GM21367 (cell line): ENCODE results near the gene CDR2L.
"Not testable (repeated sequence)": the region's sequence is repeated elsewhere in the genome, so short reads cannot be mapped to it uniquely, and the experiment has no call there.

Experiments
- ATAC-seq: cut with Tn5 transposase; IDR thresholded peaks from one replicate; pipeline ENCODE4 v1.9.1; 2021; ENCODE audit not compliant: unreplicated experiment

CDR2L gene

DNA sequence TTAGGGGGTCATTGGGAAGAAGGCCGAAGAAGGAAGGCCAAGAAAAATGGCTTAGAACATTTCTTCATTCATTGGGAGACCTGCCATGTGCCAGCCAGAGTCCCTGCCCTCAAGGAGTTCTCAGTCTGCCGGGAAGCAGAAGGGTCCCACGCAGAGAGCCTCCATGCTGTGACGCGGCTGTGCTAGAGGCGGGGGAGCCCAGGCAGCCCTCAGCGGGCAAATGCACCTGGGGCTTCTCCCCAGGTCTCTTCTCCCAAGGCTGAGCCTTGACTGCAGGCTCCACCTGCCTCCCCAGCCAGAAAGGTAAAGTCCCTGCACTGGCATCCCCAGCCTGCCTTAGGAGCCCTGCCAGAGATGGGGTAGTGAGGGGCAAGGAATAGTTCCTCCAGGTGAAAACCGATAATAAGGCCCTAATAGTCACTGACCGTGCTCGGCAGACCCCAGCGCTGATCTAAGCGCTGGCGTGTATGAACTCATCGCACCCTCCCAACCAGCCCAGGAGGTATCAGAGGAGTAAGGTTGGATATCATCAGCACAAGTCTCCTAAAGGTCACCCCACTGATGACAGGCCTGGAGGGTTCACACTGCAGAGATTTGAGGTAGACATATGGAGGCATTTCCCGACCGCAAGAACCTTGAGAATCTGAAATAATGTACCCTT, 6.0 kb upstream of the CDR2L start:
- ATAC-seq: no peak

DNA sequence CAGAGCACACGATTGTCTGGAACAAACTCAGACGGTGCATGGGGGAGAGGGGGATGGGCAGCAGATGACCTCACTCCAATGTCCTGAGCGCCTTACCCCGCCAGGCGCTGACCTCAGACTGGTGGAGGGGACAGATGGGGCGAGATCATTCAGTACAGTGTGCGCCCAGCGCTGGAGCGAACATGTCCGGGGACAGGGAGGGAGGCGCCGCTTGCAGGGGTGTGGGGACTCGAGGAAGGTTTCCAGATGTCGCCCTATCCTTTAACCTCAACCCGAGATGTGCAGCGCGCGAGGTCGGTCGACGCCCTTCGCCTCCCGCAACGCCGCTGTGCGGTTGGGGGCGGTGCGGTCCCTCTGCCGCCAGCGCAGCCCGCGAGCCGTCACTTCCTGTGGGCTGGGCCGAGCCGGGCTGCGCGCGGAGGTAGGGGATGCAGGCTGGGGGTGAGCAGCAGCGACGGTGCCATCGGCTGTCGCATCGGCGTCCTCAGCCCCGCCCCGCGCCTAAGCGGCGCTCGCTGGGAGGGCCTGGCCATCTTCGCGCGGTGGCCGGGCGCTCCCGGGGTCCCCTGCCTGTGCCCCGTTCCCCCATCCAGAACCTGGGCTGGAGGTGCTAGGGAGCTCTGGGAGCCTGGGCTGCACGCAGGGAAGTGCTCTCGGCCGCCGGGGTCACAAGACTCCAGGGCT, 5.3 kb upstream of the CDR2L start:
- no peak for ATAC-seq

DNA sequence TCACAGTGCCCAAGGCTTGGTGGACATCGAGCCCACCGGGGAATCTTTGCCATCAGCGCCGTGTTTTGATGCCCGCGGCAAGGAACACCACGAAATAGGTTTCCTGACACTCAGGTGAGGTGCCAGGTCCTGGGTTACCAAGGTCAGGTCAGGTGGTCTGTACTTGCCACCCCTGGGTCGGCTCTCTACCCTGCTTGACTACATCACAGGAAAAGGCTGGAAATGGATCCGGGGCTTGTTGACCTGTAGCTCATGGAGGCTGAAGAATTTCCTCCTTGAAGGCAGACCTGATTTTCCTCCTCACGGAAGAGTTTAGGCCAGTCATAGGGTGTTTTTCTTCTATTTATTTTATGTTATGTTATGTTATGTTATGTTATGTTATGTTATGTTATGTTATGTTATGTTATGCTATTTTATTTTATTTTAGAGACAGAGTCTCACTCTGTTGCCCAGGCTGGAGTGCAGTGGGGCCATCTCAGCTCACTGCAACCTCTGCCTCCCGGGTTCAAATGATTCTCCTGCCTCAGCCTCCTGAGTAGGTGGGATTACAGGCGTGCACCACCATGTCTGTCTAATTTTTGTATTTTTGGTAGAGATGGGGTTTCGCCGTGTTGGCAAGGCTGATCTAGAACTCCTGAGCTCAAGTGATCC, 4.6 kb upstream of the CDR2L start:
- ATAC-seq: not testable (repeated sequence)

DNA sequence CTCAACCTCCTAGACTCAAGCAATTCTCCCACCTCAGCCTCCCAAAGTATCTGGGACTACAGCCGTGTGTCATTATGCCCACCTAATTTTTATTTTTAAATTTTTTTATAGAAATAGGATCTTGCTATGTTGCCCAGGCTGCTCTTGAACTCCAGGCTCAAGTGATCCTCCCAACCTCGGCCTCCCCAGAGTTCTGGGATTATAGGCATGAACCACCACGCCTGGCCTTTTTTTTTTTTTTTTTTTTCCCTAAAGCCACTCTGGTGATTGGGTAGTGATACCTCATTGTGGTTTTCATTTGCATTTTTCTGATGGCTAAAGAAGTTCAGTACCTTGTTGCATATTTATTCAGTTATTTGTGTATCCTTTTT, 1.2 kb upstream of the CDR2L start:
- ATAC-seq: no peak

DNA sequence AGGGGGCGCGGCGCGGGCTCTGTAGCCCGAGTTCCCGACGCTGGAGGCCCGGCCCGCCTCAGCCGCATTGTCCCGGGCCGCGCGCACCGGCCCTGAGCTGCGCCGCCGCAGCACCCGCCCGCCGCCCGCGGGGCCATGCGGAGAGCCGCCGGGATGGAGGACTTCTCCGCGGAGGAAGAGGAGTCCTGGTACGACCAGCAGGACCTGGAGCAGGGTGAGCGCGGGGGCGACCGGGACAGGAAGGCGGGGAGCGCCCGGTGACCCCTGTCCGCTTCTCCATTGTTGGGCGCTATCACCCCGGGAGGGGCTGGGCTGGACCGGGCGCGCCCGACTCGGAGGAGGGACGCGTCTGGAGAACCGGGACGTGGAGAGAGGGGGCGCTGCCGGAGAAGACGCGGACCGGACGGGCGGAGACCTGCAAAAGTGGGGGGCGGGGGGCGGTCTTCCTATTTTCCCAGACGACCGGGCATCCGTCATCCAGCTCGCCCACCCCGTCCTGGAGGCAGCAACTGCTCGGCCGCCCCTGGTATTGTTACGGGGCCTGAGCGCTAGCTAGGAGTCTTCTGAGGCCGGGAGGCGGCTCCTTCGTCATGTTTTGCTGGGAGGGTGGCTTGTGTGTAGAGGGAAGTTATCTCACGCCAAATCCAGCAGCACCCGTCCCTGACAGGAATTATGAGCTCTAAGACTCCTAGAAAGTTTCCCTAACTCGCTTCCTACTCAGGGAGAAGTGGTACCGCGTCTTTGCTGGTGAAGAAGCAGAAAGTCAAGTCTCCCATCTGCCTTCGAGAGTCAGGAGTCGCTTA, 678 bp downstream of the CDR2L start:
- ATAC-seq: no peak

DNA sequence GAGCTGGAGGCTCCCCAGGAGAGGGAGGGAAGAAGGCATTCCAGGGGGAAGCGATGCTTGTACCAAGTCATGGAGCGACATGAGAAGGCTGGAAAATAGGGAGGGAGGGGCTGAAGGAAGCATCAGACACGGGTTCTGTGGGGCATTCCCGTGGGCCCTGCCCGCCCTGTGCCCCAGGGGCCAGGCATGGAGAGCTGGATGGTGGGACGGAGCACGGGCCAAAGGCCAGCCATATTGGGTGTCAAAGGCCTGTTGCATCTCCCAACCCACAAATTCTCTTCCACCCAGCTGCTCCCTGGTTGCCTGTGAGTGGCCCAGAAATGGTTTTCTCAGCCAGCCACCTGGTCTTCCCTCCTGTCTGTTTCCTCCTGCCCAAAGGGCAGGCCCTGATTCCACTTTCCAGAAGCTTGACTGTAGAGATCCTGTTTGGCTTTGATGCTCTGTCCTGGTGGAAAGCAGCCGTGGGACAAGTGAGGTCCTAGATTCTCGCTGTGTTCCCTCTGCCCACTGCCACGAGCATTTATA, 3.2 kb downstream of the CDR2L start:
- ATAC-seq: no peak

DNA sequence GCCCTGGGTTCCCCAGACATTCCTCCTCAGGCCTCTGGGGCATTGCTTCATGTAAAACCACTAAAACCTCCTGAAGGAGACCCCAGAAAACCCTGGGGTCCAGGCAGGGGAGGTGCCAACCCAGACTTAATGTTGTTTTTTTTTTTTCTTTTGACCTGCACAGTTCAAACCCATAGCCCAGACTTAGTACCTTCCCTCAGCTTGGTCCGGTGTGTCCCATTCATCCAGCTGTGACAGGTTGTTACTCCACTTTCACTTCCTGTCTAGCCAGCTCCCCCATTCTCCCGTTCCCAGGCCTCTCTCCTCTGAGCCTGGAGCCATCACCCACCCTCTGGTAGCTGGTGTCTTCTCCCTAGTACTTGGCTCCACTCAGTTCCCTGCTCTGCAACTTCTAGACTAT, 4.8 kb downstream of the CDR2L start:
- no peak for ATAC-seq

DNA sequence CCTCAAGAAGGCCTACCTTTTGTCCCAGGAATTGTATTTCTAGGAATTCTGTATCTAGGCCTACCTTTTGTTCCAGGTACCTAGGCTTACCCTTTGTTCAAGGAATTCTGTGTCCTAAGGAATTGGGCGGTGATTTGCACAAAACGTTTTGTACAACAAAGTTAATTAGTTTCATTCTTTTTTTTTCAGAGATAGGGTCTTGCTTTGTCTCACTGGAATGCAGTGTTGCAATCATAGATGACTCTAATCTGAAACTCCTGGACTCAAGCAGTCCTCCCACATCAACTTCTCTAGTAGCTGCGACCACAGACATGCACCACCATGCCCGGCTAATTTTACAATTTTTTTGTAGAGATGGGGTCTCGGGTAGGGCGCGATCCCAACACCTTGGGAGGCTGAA, 7.0 kb downstream of the CDR2L start:
- ATAC-seq: no peak

DNA sequence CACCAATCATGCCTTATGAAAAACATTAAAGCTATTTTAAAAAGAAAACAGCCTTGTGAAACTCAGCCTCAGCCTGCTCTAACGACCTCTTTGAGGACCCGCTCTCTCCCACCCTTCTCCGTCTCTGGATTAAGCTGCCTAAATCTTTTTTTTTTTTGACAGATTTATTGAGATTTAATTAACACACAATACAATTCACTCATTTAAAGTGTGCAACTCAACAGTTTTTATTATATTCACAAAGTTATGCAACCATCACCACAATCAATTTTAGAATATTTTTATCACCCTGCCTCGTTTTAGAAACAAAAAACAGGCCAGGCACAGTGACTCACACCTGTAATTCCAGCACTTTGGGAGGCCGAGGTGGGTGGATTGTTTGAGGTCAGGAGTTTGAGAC, 8.4 kb downstream of the CDR2L start:
- ATAC-seq: no peak

DNA sequence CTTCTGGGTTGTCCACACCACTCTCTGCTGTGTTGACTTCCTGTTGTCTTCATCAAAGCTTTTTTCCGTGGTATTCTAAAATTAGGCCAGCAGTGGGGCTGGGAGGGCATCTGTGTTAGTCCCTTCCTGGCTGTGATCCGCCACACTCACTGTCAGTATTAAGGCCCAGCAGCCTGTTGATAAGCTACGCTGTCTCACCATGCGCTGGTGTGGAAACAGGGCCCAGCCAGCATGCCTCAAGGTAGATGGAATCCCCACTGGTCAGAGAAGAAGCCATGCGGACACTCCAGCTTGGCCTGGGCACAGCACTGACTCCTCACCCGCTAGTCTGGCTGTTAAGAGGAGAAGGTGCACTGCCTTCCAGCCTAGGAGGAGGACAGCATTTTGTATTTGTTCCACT, 11.4 kb downstream of the CDR2L start:
- ATAC-seq: no peak

DNA sequence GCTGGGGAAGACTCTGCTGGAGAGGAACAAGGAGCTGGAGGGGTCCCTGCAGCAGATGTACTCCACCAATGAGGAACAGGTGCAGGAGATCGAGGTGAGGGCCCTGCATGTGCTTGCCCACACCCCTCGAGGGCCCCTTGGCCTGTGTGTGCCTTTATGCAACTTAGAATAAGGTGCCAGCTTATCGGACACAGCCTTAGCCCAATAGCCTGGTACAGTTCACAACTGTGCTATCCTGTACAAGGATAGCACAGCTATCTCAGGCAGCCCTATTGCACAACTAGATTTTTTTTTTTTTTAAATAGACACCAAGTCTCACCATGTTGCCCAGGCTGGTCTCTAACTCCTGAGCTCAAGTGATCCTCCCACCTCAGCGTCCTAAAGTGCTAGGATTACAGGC, 12.1 kb downstream of the CDR2L start:
- ATAC-seq: no peak

DNA sequence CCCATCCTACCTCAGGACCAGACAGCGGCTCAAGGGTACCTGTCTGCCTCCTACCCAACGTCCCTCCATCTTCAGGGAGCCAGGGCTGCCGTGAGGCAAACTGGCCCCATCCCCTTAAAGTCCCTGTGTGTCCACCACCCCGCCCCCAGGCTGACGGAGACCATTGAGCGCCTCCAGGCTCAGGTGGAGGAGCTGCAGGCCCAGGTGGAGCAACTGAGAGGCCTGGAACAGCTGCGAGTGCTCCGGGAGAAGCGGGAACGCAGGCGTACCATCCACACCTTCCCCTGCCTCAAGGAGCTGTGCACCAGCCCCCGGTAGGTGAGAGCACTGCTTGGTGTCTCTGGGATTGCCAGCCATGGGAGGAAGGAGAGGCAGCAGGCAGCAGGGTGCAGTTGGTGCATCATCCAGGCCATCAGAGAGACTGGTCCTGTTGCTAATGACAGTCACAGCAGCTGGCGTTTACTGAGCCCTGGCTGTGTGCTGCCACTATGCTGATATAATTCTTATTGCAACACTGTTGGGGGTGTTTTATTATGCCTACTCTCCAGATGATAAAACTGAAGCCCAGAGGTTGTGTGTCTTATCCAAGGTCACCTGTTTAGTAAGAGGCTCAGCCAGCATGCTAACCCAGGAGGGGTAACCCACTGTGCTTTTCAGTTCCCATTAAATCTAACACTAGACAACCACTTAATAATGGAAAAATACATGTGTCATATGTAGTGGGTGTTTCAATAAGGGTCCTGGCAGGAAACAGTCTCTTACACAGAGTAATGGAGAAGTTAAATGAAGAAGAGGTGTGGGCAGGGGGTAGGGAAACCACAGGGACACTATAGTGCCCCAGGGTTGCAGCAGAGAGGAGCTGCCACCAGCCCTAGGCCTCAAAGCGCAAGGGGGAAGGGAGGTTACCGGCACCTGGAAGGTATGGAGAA, 14.7 kb downstream of the CDR2L start:
- ATAC-seq: no peak

DNA sequence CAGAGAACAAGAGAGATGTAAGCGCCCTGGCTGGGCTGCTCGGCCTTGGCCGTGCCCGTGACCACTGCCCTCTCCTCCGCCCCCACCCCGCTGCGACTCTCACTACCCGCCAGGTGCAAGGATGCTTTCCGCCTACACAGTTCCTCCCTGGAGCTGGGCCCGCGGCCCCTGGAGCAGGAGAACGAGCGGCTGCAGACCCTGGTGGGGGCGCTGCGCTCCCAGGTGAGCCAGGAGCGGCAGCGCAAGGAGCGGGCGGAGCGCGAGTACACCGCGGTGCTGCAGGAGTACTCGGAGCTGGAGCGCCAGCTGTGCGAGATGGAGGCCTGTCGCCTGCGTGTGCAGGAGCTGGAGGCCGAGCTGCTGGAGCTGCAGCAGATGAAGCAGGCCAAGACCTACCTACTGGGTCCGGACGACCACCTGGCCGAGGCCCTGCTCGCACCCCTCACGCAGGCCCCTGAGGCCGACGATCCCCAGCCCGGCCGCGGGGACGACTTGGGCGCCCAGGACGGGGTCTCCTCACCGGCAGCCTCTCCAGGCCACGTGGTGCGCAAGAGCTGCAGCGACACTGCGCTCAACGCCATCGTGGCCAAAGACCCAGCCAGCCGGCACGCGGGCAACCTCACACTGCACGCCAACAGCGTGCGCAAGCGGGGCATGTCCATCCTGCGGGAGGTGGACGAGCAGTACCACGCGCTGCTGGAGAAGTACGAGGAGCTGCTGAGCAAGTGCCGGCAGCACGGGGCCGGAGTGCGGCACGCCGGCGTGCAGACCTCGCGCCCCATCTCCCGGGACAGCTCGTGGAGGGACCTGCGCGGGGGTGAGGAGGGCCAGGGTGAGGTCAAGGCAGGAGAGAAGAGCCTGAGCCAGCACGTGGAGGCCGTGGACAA, 15.9 kb downstream of the CDR2L start:
- no peak for ATAC-seq

DNA sequence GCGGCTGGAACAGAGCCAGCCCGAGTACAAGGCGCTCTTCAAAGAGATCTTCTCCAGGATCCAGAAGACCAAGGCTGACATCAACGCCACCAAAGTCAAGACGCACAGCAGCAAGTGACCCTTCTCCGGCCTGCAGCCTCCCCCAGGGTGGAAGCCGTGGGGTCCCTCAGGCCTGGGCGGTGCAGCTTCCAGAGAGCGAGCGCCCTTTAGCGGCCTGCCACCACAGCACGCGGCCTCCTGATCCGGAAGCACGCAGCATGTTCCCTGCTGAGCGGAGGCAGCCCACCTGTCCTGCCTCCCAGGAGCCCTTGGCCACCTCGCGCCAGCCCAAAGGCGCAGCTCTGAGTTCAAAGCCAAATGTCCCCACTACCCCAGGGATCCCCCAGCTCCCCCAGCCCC, 16.5 kb downstream of the CDR2L start:
- no peak for ATAC-seq

DNA sequence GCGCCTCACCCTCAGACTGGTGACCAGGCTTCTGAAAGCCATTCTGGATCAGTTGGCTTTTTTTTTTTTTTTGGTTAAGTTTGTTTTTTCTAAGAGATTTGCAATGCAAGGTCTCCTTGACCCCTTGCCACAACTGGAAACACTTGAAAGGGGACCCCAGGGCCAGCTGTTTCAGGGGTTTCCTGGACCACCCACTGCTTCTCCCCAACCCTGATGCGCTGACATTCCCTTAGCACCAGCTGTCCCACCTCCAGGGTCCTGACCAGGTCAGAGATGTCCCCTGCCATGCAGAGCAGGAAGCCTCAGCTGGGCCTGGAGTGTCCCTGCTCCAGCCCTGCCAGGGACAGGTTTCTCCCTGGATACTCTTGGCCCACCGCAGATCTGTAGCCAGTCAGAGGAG, 16.9 kb downstream of the CDR2L start:
- no peak for ATAC-seq

DNA sequence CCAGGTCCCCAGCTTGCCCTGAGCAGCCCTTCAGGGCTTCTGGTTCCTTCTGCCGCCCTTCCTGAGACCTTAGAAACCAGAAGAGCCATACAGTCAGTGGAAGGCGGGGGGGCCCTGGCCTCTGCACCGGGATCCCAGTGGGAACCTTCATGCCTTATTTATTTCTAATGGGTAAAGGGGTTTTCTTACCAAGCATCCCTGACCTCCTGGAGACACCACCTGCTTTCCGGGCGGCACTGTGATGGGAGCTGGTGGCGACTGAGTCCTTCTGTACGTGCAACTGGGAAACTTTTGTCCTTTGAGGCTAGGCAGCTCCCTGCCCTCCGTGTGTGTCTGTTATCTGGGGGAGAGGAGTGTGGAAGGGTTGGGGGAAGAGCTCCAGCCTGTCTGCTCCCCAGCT, 17.9 kb downstream of the CDR2L start:
- no peak for ATAC-seq

DNA sequence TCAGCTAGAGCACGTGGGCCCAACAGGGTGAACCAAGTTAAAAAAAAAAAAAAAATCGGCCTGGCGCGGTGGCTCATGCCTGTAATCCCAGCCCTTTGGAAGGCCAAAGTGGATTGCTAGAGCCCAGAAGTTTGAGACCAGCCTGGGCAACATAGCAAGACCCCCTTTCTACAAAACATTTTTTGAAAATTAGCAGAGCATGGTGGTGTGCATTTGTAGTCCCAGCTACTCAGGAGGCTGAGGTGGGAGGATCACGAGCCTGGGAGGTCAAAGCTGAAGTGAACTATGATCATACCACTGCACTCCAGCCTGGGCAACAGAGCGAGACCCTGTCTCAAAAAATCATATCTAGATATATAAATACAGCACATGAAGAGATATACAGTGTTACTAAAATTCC, 18.7 kb downstream of the CDR2L start:
- not testable (repeated sequence) for ATAC-seq

DNA sequence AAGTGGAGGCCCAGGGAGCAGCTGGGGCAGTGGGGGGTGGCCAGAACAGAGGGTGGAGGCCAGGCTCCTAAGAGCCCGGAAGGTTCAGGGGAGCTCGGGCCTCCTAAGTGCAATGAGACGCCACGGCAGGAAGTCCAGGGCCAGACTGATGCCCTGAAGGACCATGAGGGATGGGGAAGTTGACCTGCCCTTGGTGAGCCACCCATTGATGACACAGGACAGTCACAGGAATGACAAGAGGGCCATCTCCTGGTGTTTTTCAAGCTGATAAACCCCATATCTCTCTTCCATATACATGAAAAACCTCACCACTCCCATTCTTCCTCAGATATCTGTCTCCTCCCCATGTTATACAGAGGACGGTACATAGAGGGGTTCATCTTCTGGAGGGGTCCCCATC, 19.2 kb downstream of the CDR2L start:
- no peak for ATAC-seq

DNA sequence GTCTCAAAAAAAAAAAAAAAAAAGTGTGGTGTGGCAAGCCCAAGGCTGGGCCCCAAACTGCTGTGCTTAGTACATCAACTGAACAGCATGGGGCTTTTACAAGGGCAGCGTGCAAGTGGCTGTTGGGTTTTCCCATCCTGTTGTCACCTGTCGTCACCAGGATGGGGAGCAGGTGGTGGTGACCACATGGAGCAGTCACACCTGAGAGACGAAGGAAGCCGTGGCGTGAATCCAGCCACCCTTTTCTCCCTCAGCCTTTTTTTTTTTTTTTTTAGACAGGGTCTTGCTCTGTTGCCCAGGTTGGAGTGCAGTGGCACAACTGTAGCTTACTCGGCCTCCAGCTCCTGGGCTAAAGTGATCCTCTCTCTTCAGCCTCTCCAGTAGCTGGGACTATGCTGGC, 20.9 kb downstream of the CDR2L start:
- no peak for ATAC-seq
